K562 (cell line): ENCODE data around the gene SND1.

Experiments used
- BACH1 ChIP-seq: fragments of 200-800 bp; sonication (Bioruptor generic); IDR thresholded peaks from 2 replicates; pipeline ENCODE4 v1.6.1; 2016; ENCODE audit warnings: missing genetic modification characterization, missing compliant biosample characterization
- ELK1 ChIP-seq: sonication (generic); formaldehyde crosslinking; IDR thresholded peaks from 2 replicates; pipeline ENCODE4 v1.8.1; 2022; ENCODE audit warnings: missing genetic modification reagents
- EZH2 ChIP-seq: IDR thresholded peaks from 2 replicates; pipeline ENCODE4 v1.6.1; 2012; ENCODE audit warnings: low read depth, mild to moderate bottlenecking, inconsistent platforms, low read length, borderline replicate concordance
- FOXJ2 ChIP-seq: fragments of 200-800 bp; sonication (Bioruptor generic); IDR thresholded peaks from 2 replicates; pipeline ENCODE4 v1.6.1; 2016; ENCODE audit warnings: missing genetic modification characterization, missing compliant biosample characterization
- POLR2AphosphoS5 ChIP-seq: IDR thresholded peaks from 2 replicates; pipeline ENCODE4 v1.6.1; 2011; ENCODE audit warnings: mild to moderate bottlenecking, low read depth, low read length, moderate library complexity; ENCODE audit not compliant: control insufficient read depth, insufficient read depth
- REST ChIP-seq, 2 experiments: fragments of 450-650 bp; formaldehyde crosslinking in 1 of 2; IDR thresholded peaks; 2 replicates each; pipeline versions ENCODE4 v1.4.0 to v1.6.1; 2014 to 2020; ENCODE audit warnings: mild to moderate bottlenecking in 2 of 2, borderline replicate concordance in 1 of 2, low read depth in 1 of 2
- SP2 ChIP-seq: IDR thresholded peaks from 2 replicates; pipeline ENCODE4 v1.6.1; 2011; ENCODE audit warnings: mild to moderate bottlenecking, low read depth, low read length, moderate library complexity; ENCODE audit not compliant: poor library complexity, severe bottlenecking; ENCODE audit errors: extremely low read depth
- SREBF1 ChIP-seq: fragments of 150-350 bp; IDR thresholded peaks from 2 replicates; pipeline ENCODE4 v1.6.1; 2014; ENCODE audit warnings: antibody characterized with exemption, low read depth, low read length, borderline replicate concordance
- TAF7 ChIP-seq: fragments of 450-650 bp; IDR thresholded peaks from 2 replicates; pipeline ENCODE4 v1.6.1; 2016; ENCODE audit warnings: missing genetic modification characterization, missing compliant biosample characterization
- ZBTB7A ChIP-seq: IDR thresholded peaks from 2 replicates; pipeline ENCODE4 v1.6.1; 2011; ENCODE audit warnings: low read depth, mild to moderate bottlenecking, low read length, moderate library complexity, borderline replicate concordance; ENCODE audit not compliant: control insufficient read depth
- ZFX ChIP-seq: sonication (generic); formaldehyde crosslinking; IDR thresholded peaks from 2 replicates; pipeline ENCODE4 v1.8.0; 2022; ENCODE audit warnings: mild to moderate bottlenecking, missing genetic modification reagents, moderate library complexity

- no peak for TF ChIP-seq BACH1
- TF ChIP-seq TAF7 (tag), result no peak
- no peak for TF ChIP-seq ZBTB7A
- no peak for TF ChIP-seq REST (IDR thresholded peaks at IDR 0.05; ENCODE audit: borderline replicate concordance)
- no peak for TF ChIP-seq REST (CRISPR knock-in tag; IDR thresholded peaks at IDR 0.05; ENCODE audit: low read depth)
- no peak for TF ChIP-seq SP2
- no peak for TF ChIP-seq FOXJ2
- TF ChIP-seq ELK1 (CRISPR knock-in tag), result no peak
- TF ChIP-seq ZFX (CRISPR knock-in tag), result no peak
- TF ChIP-seq EZH2, result no peak
- no peak for TF ChIP-seq POLR2AphosphoS5
- no peak for TF ChIP-seq SREBF1
Observed at GRCh38 chr7:127802845-127803244, 150.9 kb downstream of the SND1 start.
